GM13976 (cell line): ENCODE data around the gene BCAN.

Experiments
- DNase-seq: peaks from one replicate; pipeline ENCODE4 v3.0.0; 2012; ENCODE audit warnings: low spot score
- in situ Hi-C: fragments of 300-500 bp; cut with MboI; formaldehyde crosslinking; loops from one replicate; pipeline ENCODE4 v1.12.0; 2022; ENCODE audit warnings: low sequenced_read_pairs, mixed read lengths, inconsistent platforms; ENCODE audit not compliant: unreplicated experiment
- TF ChIP-seq, protein P1 (sequence below): IDR thresholded peaks from 2 replicates; pipeline ENCODE4 v1.5.1; 2012; ENCODE audit warnings: borderline replicate concordance, mild to moderate bottlenecking; ENCODE audit not compliant: insufficient read depth; ENCODE audit errors: extremely low read depth, missing control alignments, control extremely low read depth

Gene BCAN, protein sequence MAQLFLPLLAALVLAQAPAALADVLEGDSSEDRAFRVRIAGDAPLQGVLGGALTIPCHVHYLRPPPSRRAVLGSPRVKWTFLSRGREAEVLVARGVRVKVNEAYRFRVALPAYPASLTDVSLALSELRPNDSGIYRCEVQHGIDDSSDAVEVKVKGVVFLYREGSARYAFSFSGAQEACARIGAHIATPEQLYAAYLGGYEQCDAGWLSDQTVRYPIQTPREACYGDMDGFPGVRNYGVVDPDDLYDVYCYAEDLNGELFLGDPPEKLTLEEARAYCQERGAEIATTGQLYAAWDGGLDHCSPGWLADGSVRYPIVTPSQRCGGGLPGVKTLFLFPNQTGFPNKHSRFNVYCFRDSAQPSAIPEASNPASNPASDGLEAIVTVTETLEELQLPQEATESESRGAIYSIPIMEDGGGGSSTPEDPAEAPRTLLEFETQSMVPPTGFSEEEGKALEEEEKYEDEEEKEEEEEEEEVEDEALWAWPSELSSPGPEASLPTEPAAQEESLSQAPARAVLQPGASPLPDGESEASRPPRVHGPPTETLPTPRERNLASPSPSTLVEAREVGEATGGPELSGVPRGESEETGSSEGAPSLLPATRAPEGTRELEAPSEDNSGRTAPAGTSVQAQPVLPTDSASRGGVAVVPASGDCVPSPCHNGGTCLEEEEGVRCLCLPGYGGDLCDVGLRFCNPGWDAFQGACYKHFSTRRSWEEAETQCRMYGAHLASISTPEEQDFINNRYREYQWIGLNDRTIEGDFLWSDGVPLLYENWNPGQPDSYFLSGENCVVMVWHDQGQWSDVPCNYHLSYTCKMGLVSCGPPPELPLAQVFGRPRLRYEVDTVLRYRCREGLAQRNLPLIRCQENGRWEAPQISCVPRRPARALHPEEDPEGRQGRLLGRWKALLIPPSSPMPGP

DNA sequence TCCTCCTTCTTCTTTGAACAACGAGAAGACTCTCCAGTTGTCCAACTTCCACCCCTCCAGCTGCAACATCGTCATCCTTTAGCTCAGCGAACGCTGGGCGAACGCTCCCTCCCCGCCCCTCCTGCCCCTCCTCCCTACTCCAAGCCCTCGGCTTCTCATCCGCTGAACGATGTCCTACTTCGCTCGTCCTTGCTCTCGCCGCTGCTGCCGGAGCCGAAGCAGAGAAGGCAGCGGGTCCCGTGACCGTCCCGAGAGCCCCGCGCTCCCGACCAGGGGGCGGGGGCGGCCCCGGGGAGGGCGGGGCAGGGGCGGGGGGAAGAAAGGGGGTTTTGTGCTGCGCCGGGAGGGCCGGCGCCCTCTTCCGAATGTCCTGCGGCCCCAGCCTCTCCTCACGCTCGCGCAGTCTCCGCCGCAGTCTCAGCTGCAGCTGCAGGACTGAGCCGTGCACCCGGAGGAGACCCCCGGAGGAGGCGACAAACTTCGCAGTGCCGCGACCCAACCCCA lies at the start of gene BCAN:
Gene BCAN, plus strand, starts transcription at position 357 of the 504 bp plus-strand sequence. CDS start 3,938 bp downstream, outside the sequence.
- in situ Hi-C loops, result no loop called here
- peak; percentile 75 for DNase-seq
- TF ChIP-seq, protein P1, sequence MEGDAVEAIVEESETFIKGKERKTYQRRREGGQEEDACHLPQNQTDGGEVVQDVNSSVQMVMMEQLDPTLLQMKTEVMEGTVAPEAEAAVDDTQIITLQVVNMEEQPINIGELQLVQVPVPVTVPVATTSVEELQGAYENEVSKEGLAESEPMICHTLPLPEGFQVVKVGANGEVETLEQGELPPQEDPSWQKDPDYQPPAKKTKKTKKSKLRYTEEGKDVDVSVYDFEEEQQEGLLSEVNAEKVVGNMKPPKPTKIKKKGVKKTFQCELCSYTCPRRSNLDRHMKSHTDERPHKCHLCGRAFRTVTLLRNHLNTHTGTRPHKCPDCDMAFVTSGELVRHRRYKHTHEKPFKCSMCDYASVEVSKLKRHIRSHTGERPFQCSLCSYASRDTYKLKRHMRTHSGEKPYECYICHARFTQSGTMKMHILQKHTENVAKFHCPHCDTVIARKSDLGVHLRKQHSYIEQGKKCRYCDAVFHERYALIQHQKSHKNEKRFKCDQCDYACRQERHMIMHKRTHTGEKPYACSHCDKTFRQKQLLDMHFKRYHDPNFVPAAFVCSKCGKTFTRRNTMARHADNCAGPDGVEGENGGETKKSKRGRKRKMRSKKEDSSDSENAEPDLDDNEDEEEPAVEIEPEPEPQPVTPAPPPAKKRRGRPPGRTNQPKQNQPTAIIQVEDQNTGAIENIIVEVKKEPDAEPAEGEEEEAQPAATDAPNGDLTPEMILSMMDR, result no peak

DNA sequence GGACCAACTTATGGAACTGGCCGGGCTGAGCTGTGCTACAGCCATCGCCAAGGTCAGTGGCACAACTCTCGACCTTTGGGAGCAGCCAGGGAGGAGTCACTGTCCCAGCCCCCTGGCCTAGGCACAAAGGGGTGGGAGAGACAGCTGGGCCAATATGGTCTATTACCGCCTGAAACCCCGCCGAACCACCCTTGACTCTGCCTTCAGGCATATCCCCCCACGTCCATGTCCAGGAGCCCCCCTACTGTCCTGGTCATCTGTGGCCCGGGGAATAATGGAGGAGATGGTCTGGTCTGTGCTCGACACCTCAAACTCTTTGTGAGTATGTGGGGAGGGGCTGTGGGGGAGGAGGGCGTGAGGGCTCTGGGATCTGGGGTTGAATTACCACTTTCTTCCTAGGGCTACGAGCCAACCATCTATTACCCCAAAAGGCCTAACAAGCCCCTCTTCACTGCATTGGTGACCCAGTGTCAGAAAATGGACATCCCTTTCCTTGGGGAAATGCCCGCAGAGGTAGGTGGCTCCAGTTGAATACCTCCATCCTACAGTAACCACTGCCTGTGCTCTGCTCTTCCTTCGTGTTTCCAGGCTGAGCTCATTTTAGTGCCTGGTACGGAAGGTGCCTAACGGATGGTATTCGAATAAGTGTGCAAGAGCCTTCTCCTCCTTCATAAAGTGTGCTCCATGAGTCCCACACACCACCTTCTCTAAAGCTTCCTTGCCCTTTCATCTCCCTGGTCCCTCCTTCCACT lies 49.6 kb upstream of the BCAN start:
- TF ChIP-seq, protein P1, result no peak
- DNase-seq, result no peak
- in situ Hi-C loops, result no loop called here

DNA sequence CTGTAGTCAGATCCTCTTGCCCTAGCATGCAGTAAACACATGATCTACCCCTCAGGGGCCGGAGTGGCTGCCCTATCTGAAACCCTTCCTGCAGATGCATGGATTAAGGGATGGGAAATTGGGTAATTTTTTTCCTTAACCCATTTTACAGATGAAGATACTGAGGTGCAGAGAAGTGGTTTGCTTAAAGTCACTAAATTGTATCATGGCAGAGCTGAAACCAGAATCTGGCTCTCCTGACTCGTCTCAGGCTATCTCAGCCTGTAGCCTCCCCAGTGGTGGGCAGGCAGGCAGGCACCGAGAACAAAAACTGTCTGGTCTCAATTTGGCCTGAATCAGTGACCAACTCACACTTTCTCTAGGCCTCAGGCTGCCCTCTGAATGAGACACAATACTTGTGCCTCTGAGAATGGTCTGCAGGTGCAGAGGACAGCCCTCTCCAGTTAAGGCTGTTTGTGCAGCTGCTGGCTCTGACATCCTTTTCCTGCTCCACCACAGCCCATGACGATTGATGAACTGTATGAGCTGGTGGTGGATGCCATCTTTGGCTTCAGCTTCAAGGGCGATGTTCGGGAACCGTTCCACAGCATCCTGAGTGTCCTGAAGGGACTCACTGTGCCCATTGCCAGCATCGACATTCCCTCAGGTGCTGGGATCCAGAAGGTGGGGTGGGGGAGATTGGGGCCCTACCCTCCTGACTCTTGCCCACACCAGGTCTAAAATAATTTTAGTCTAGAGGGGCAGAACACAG lies 48.8 kb upstream of the BCAN start:
- in situ Hi-C loops, result no loop called here
- DNase-seq, result no peak
- TF ChIP-seq, protein P1, result no peak

DNA sequence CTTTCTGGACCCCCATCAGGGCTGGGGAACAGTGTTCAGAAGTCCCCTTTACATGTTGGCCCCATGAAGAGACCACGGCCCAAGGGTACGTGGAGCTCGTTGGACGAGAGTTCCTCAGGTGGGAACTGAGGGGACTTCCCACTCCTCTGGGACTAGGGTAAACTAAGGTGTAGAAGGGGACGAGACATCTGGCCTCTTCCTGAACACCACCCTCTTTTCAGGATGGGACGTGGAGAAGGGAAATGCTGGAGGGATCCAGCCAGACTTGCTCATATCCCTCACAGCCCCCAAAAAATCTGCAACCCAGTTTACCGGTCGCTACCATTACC lies 48.3 kb upstream of the BCAN start:
- DNase-seq, result no peak
- in situ Hi-C loops, result no loop called here

DNA sequence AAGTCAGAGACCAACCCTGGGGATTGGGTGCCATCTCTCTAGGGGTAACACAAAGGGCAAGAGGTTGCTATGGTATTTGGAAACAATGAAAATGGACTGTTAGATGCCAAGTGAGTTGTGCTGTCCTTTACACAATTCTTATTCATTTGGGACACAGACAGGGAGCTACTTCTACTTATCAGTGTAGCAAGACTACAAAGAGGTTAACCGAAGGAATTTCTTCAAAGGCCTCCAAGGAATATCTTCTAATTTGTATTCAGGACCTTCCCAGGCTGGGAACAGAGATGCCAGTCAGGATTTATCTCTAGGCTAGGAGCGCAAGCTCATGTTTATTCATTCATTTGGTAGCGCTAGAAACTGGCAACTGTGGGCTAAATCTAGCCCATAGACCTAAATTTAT lies 47.7 kb upstream of the BCAN start:
- TF ChIP-seq, protein P1, result no peak
- DNase-seq, result no peak
- in situ Hi-C loops, result no loop called here

More for the DNA sequence above, 48.3 kb upstream of the BCAN start:
- TF ChIP-seq, protein P1, result no peak
